Ovary (tissue), 3 donors: Measurements from ENCODE around the gene FALEC.
A peak's percentile ranks its signal among the peaks of the same experiment; 100 is the strongest.

Experiments used
- EP300 ChIP-seq: sonication (generic); formaldehyde crosslinking; IDR thresholded peaks from one replicate; pipeline ENCODE4 v1.6.1; 2017; ENCODE audit warnings: antibody characterized with exemption
- TF ChIP-seq, protein P1 (sequence below), 3 donors: fragments of 450-650 bp in 2 of 3; fragments of 200-600 bp in 1 of 3; IDR thresholded peaks; one replicate each; pipeline versions ENCODE4 v1.5.1 to v1.8.0; 2016 to 2022; ENCODE audit warnings: antibody characterized with exemption in 3 of 3, mild to moderate bottlenecking in 1 of 3
- donor health status: DM: no; HTN: no; CAD: no.

DNA sequence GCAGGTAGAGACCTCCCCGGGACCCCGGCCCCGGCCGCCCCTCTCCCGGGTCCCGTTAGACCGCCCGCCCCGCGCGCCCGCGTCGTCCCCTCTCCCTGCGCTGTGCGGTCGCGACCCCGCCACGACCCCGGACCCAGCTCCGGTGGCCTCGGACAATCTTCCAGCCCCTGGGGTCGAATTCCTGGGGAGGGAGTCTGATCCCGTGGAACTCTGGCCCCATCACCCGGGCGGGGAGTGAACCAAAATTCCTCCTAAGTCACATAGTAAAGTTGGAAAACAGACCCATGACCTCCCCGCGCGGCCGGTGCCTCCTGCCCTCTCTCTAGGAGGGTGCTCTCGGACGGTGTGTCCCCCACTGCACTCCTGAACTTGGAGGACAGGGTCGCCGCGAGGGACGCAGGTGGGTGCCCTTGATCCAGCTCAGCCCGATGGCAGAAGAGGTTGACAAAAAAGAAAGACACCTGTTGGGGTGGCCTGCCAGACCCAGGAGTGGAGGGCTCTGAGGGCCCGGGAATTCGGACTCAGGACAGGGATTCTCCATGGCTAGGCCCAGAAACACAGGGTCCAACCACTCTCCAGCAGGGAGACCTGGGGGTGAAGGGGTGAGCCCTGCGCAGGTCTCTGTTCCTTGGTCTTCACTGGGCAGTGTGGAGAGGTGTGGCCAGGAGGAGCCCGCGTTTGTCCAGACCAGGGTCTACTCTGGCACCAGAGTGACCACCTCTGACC lies 34.1 kb downstream of the FALEC start:
- TF ChIP-seq, protein P1, sequence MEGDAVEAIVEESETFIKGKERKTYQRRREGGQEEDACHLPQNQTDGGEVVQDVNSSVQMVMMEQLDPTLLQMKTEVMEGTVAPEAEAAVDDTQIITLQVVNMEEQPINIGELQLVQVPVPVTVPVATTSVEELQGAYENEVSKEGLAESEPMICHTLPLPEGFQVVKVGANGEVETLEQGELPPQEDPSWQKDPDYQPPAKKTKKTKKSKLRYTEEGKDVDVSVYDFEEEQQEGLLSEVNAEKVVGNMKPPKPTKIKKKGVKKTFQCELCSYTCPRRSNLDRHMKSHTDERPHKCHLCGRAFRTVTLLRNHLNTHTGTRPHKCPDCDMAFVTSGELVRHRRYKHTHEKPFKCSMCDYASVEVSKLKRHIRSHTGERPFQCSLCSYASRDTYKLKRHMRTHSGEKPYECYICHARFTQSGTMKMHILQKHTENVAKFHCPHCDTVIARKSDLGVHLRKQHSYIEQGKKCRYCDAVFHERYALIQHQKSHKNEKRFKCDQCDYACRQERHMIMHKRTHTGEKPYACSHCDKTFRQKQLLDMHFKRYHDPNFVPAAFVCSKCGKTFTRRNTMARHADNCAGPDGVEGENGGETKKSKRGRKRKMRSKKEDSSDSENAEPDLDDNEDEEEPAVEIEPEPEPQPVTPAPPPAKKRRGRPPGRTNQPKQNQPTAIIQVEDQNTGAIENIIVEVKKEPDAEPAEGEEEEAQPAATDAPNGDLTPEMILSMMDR (IDR thresholded peaks at IDR 0.05), result peak in 1 of 3 donors; percentile 9
- TF ChIP-seq EP300, result no peak
